Bronchial epithelial cell (primary cell): ENCODE results near the gene IFI27. TPM values are rescaled to one million over a fixed set of nuclear protein-coding genes. Genes with fewer than 3 reads are reported as not detected.

ENCODE experiments used
- DNase-seq: peaks from one replicate; pipeline ENCODE4 v3.0.0-alpha.2; 2010; ENCODE audit warnings: low read depth
- FAIRE-seq: peaks from 2 replicates; lab custom pipeline; 2011; peaks lifted over from hg19 to GRCh38; lab: Jason Lieb, UNC
- H3K27me3 ChIP-seq: 2 replicates; pipeline ENCODE4 v1.5.1; 2011; ENCODE audit warnings: low read length; ENCODE audit not compliant: control insufficient read depth, insufficient read depth
- H3K36me3 ChIP-seq: 2 replicates; pipeline ENCODE4 v1.5.1; 2011; ENCODE audit warnings: low read length; ENCODE audit not compliant: control insufficient read depth, insufficient read depth
- H3K4me3 ChIP-seq: 2 replicates; pipeline ENCODE4 v1.5.1; 2011; ENCODE audit warnings: mild to moderate bottlenecking, low read depth, low read length, control low read depth
- CTCF ChIP-seq: IDR thresholded peaks from 2 replicates; pipeline ENCODE4 v1.5.1; 2011; ENCODE audit warnings: mild to moderate bottlenecking, moderate library complexity, low read length, control low read depth, inconsistent platforms; ENCODE audit not compliant: insufficient read depth, severe bottlenecking
- total RNA-seq: library from RNA; depleted of rRNA; stranded (reverse); fragments of >200 nt; gene quantifications from 2 replicates; pipeline ENCODE4 v1.2.1, GENCODE V29; 2014

Gene IFI27
- total RNA-seq, 1 donor from 2014 or later: 20.5 TPM

- Histone ChIP-seq H3K27me3 (no peaks in the 10 kb centered on the region), H3K36me3 (peaks cover 12% of the 10 kb centered on the region), H3K4me3 (no peak overlapping the region)
- FAIRE-seq (no peak), DNase-seq (no peak)
- no peak for TF ChIP-seq CTCF
Measured at GRCh38 chr14:94077111-94077821, 33.3 kb upstream of the IFI27 start.

DNA sequence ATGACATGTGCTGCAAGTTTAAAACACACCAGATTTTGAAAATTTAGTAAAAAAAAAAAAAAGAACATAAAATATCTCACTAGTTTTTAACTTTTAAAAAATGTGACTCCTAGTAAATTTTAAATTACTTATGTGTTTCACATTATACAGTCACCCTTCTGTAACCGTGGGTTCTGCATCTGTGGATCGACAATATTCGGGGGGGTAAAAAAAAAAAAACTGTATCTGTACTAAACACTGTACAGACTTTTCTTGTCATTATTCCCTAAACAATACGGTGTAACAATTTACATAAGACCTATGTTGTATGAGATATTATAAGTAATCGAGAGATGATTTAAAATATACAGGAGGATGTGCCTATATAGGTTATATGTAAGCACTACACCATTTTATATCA, 32.7 kb upstream of the IFI27 start:
- Histone ChIP-seq H3K36me3 (peaks cover 12% of the 10 kb centered on the region), H3K4me3 (no peak overlapping the region), H3K27me3 (no peaks in the 10 kb centered on the region)
- FAIRE-seq: no peak
- DNase-seq: no peak
- no peak for TF ChIP-seq CTCF

DNA sequence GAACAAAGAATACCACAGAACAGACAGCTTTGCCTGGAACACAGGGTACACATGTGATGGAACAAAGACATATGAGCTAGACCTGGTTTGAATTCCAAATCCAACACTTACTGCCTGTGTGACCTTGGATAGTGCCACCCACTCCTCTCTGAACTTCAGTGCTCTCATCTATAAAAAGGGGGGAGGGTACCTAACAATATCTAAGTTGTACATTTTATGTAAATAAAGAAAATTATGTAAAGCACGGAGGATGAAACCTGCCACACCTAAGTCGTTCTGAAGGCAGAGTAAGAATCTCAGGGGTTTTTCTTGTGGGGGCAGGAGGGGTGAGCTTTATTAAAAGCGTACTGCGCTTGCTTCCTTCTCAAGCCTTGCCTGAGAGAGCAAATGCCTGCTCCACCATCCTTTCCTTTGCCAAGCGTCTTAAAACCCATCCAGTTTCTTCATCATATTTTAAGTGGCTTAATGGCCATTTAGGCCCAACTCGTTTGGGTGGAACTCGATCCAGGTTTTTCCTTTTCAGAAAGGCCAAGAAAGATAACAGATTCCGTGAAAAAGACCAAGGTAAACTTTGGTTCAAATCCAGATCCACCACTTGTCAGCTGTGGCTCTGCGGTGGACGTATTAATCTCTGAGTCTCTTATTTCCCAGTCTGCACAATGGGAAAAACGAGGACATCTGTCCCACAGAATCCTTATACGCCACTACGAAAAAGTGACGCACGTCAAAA, 30.5 kb upstream of the IFI27 start:
- no peak for TF ChIP-seq CTCF
- DNase-seq (peak; percentile 33), FAIRE-seq (no peak)
- H3K27me3 ChIP-seq: no peaks in the 10 kb centered on the region
- H3K36me3 ChIP-seq: peaks cover 12% of the 10 kb centered on the region
- H3K4me3 ChIP-seq: peak overlapping the region; percentile 99

DNA sequence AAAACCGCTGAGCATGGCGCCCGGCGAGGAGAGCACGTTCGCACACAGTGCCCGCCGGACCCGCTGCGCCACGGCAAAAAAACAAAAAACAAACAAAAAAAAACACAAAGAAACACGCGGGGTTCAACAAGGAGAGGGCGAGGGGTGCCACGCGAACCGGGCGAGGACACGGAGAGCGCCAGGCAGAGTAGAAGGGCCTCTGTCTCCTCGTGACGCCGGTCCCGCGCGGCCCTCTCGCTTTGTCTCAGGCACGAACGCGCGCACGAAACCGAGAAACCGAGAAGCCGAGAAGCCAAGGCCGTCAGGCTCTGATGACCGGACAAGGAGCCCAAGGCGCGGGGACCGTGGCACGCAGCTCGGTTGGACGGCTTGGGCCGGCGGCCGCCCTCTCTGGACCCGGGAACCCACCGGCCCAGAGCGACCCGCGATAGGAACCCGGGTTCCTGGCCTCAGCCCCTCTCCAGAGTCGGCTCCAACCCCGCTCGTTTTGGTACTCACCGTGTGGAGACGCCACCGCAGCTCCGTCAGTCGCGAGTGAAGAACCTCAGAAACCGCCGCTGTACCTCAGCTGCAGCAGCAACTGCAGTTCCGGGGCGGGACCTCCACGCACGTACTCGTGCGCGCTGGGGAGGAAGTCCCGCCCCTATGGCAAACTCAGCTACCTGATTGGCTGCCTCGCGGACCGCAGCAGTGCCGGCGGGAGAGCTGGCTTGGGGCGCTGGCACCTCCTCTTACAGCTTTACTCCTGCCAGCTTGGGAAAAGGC, 29.7 kb upstream of the IFI27 start, which contains the start of the genes DDX24 and IFI27L1:
Gene DDX24 (minus strand): TSS at position 582 of the 765 bp plus-strand sequence. CDS start 1,460 bp downstream, outside the sequence.
Gene IFI27L1 (plus strand): TSS at position 690 of the 765 bp plus-strand sequence. CDS start 15,628 bp downstream, outside the sequence.
- no peak for FAIRE-seq

DNA sequence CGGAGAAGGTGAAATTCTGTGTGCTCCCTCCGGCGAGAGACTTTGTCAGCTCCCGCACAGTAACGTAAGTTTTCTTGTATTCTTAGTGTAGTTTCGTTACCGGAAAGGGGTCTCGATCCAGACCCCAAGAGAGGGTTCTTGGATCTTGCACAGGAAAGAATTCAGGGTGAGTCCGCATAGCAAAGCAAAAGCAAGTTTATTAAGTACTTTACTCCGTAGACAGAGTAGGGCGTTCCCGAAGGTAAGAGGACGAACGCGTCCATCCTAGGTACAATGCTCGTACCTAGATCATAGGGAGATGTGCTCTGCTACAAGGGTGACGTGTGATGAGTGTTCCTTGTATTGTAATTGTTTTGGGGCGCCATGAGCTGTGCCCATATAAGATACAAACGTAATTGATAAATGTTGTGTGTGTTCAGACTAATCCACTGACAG, 29.1 kb upstream of the IFI27 start:
- FAIRE-seq (no peak), DNase-seq (no peak)
- TF ChIP-seq CTCF: no peak
- H3K27me3 ChIP-seq: no peaks in the 10 kb centered on the region
- peaks cover 12% of the 10 kb centered on the region for H3K36me3 ChIP-seq
- H3K4me3 ChIP-seq: peak overlapping the region; percentile 99

More for the DNA sequence above, 29.7 kb upstream of the IFI27 start, which contains the start of the genes DDX24 and IFI27L1:
- no peaks in the 10 kb centered on the region for H3K27me3 ChIP-seq
- TF ChIP-seq CTCF: no peak
- H3K36me3 ChIP-seq: peaks cover 12% of the 10 kb centered on the region
- DNase-seq: peak; percentile 90
- H3K4me3 ChIP-seq: peak within 1 kb of the TSS; percentile 99
